NCI-H146 (cell line): Measurements from ENCODE around the gene TECPR2.
"Not testable (repeated sequence)": the region's sequence is repeated elsewhere in the genome, so short reads cannot be mapped to it uniquely, and the experiment has no call there.

Source experiments
- DNase-seq: peaks from one replicate; lab custom pipeline; 2025; lab: John Stamatoyannopoulos, UW

Gene TECPR2

GRCh38 chr14:102528431-102529170 is 165.9 kb downstream of the TECPR2 start:
- no peak for DNase-seq

- no peak for DNase-seq
These were observed 168.2 kb downstream of the TECPR2 start for GRCh38 chr14:102530828-102531478.

- DNase-seq, result no peak
These were observed 169.5 kb downstream of the TECPR2 start for GRCh38 chr14:102532204-102532658.

- no peak for DNase-seq
These were observed 175.3 kb downstream of the TECPR2 start for GRCh38 chr14:102537981-102538601.

GRCh38 chr14:102538602-102539543 is 176.1 kb downstream of the TECPR2 start:
- DNase-seq, result no peak

GRCh38 chr14:102539544-102540314 is 177.0 kb downstream of the TECPR2 start:
- no peak for DNase-seq

GRCh38 chr14:102540315-102541028 is 177.7 kb downstream of the TECPR2 start:
- DNase-seq, result no peak

GRCh38 chr14:102541029-102541491 is 178.3 kb downstream of the TECPR2 start:
- not testable (repeated sequence) for DNase-seq

- DNase-seq, result no peak
These were observed 179.0 kb downstream of the TECPR2 start for GRCh38 chr14:102541771-102542170.

- peak; percentile 8 for DNase-seq
These were observed 181.5 kb downstream of the TECPR2 start for GRCh38 chr14:102544046-102544746.

- no peak for DNase-seq
These were observed 182.2 kb downstream of the TECPR2 start for GRCh38 chr14:102544747-102545460.

GRCh38 chr14:102545461-102546265 is 182.9 kb downstream of the TECPR2 start:
- DNase-seq, result no peak

- no peak for DNase-seq
These were observed 186.0 kb downstream of the TECPR2 start for GRCh38 chr14:102548616-102549240.

- not testable (repeated sequence) for DNase-seq
These were observed 188.2 kb downstream of the TECPR2 start for GRCh38 chr14:102550927-102551401.
